Endodermal cell (in vitro differentiated cells): Measurements from ENCODE around the gene PAXIP1. TPM values are rescaled to one million over a fixed set of nuclear protein-coding genes. Genes with fewer than 3 reads are reported as not detected.

Source experiments
- DNase-seq: peaks from one replicate; pipeline ENCODE4 v3.0.0-alpha.2; 2017
- H3K27ac ChIP-seq: 2 replicates; pipeline ENCODE4 v1.5.1; 2013; ENCODE audit warnings: mild to moderate bottlenecking, low read depth, low read length, moderate library complexity
- H3K27me3 ChIP-seq: 2 replicates; pipeline ENCODE4 v1.6.1; 2013; ENCODE audit warnings: mild to moderate bottlenecking, low read length, moderate library complexity; ENCODE audit not compliant: insufficient read depth, control insufficient read depth, poor library complexity, severe bottlenecking
- H3K36me3 ChIP-seq: 2 replicates; pipeline ENCODE4 v1.7.0; 2013; ENCODE audit warnings: mild to moderate bottlenecking, low read length, moderate library complexity; ENCODE audit not compliant: control insufficient read depth, insufficient read depth
- H3K4me1 ChIP-seq: one replicate; pipeline ENCODE4 v1.7.0; 2013; ENCODE audit warnings: low read length; ENCODE audit not compliant: control insufficient read depth, insufficient read depth
- H3K4me3 ChIP-seq: 2 replicates; pipeline ENCODE4 v1.5.1; 2013; ENCODE audit warnings: mild to moderate bottlenecking, low read length, moderate library complexity
- H3K9ac ChIP-seq: 2 replicates; pipeline ENCODE4 v1.6.1; 2013; ENCODE audit warnings: mild to moderate bottlenecking, low read length, moderate library complexity; ENCODE audit not compliant: poor library complexity, severe bottlenecking; ENCODE audit errors: extremely low read depth
- H3K9me3 ChIP-seq: 2 replicates; pipeline ENCODE4 v1.6.1; 2013; ENCODE audit warnings: mild to moderate bottlenecking, low read length, moderate library complexity; ENCODE audit not compliant: control insufficient read depth
- H3K27ac Mint-ChIP-seq: 2 replicates; pipeline ENCODE4 v1.8.0; 2020; ENCODE audit warnings: mixed read lengths
- H3K27me3 Mint-ChIP-seq: 2 replicates; pipeline ENCODE4 v1.8.0; 2021; ENCODE audit warnings: mild to moderate bottlenecking, mixed read lengths; ENCODE audit not compliant: insufficient read depth
- H3K36me3 Mint-ChIP-seq: 2 replicates; pipeline ENCODE4 v1.8.0; 2020; ENCODE audit warnings: low read depth, mixed read lengths
- H3K4me1 Mint-ChIP-seq: 2 replicates; pipeline ENCODE4 v1.8.0; 2020; ENCODE audit warnings: mixed read lengths
- H3K4me3 Mint-ChIP-seq: 2 replicates; pipeline ENCODE4 v1.8.0; 2020; ENCODE audit warnings: mild to moderate bottlenecking, moderate library complexity, mixed read lengths
- H3K9me3 Mint-ChIP-seq: 2 replicates; pipeline ENCODE4 v1.8.0; 2020; ENCODE audit warnings: mild to moderate bottlenecking, mixed read lengths
- WGBS, 2 experiments: methylation state at CpG; one replicate each; pipeline versions ENCODE4 v1.1.5 to v1.1.7; 2013; ENCODE audit warnings: missing lambda C conversion rate in 2 of 2, mixed read lengths in 1 of 2; ENCODE audit not compliant: insufficient coverage in 1 of 2, insufficient read length in 1 of 2; 5-methylcytosine and 5-hydroxymethylcytosine counted together
- total RNA-seq, 2 donors: library from RNA; stranded (reverse); fragmentation: NEBNext Ultra II Directional in 1 of 2; extraction: Animal tissue kit (Norgen Biotek cat#: 25700) in 1 of 2; gene quantifications; 2 replicates in 1 of 2; 3 replicates in 1 of 2; pipeline ENCODE4 v1.2.1, GENCODE V29; 2021
- TF ChIP-seq, protein P1 (sequence below): fragments of 200-600 bp; sonication (generic); conservative IDR thresholded peaks from 2 replicates; pipeline ENCODE4 v1.5.0; 2021; ENCODE audit warnings: antibody characterized with exemption, mild to moderate bottlenecking

The PAXIP1 gene
- total RNA-seq, 2 donors from 2014 or later, result 33.4 to 35.0 TPM

DNA sequence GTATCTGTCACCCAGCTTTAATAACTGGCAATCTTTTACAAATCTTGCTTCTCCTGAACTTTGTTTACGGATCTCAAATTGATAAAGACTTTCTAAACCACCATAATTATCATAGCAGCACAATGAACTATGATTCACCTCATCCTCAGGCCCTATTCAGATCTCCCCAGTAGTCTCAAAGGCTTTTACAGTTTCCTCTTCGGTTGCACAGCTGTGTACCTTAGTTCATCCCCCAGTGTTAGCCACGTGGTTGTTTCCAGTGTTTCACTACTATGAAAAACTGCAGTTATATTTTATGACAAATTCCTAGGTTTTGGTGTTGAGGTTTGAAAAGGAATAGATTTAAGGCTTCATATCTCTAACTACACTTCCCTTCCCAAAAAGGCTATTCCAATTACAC is 24.9 kb downstream of the PAXIP1 start:
- no peak for DNase-seq
- H3K4me1 ChIP-seq, result no peaks in the 10 kb centered on the region
- Mint-ChIP-seq H3K27me3 (no peaks in the 10 kb centered on the region), H3K4me1 (no peaks in the 10 kb centered on the region), H3K36me3 (peaks cover 42% of the 10 kb centered on the region), H3K9me3 (peaks cover 1% of the 10 kb centered on the region), H3K4me3 (no peak overlapping the region), H3K27ac (no peak overlapping the region)
- H3K27me3 ChIP-seq, result no peaks in the 10 kb centered on the region
- H3K9ac ChIP-seq, result no peak overlapping the region
- H3K27ac ChIP-seq, result no peak overlapping the region
- TF ChIP-seq, protein P1, sequence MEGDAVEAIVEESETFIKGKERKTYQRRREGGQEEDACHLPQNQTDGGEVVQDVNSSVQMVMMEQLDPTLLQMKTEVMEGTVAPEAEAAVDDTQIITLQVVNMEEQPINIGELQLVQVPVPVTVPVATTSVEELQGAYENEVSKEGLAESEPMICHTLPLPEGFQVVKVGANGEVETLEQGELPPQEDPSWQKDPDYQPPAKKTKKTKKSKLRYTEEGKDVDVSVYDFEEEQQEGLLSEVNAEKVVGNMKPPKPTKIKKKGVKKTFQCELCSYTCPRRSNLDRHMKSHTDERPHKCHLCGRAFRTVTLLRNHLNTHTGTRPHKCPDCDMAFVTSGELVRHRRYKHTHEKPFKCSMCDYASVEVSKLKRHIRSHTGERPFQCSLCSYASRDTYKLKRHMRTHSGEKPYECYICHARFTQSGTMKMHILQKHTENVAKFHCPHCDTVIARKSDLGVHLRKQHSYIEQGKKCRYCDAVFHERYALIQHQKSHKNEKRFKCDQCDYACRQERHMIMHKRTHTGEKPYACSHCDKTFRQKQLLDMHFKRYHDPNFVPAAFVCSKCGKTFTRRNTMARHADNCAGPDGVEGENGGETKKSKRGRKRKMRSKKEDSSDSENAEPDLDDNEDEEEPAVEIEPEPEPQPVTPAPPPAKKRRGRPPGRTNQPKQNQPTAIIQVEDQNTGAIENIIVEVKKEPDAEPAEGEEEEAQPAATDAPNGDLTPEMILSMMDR, result no peak
- no peaks in the 10 kb centered on the region for H3K9me3 ChIP-seq
- peaks cover 77% of the 10 kb centered on the region for H3K36me3 ChIP-seq
- H3K4me3 ChIP-seq, result no peak overlapping the region
- WGBS, 2 experiments, result 91 to 100% methylated on average over 1 to 3 of the region's 3 CpGs

DNA sequence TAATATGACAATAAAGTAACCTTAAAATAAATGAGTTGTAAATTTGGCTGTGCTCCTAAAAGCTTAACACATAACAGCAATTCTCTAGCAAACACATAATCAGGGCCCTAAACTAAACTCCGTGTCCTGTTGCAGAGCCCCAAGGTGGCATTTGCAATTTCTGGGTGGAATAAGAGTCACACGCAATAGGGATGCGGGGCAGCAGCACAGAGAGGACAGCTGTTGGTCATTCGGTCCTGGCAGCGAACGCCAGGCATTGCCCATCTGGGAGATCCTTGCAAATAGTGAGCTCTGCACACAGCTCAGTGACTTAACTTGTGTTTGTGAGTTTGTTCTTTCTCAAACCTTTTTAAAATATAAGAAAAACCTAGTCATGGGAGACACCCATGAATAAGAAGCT is 25.7 kb downstream of the PAXIP1 start:
- H3K27ac ChIP-seq, result no peak overlapping the region
- no peak for DNase-seq
- H3K4me1 Mint-ChIP-seq, result no peaks in the 10 kb centered on the region
- peaks cover 49% of the 10 kb centered on the region for H3K36me3 Mint-ChIP-seq
- H3K4me3 Mint-ChIP-seq, result no peak overlapping the region
- no peaks in the 10 kb centered on the region for H3K4me1 ChIP-seq
- TF ChIP-seq, protein P1, result no peak
- H3K27ac Mint-ChIP-seq, result no peak overlapping the region
- WGBS, 2 experiments, result 84 to 96% methylated on average over 3 to 6 of the region's 6 CpGs
- H3K9me3 Mint-ChIP-seq, result peaks cover 1% of the 10 kb centered on the region
- H3K27me3 ChIP-seq, result no peaks in the 10 kb centered on the region
- H3K9ac ChIP-seq, result no peak overlapping the region
- H3K27me3 Mint-ChIP-seq, result no peaks in the 10 kb centered on the region
- peaks cover 74% of the 10 kb centered on the region for H3K36me3 ChIP-seq
- H3K9me3 ChIP-seq, result no peaks in the 10 kb centered on the region
- H3K4me3 ChIP-seq, result no peak overlapping the region

DNA sequence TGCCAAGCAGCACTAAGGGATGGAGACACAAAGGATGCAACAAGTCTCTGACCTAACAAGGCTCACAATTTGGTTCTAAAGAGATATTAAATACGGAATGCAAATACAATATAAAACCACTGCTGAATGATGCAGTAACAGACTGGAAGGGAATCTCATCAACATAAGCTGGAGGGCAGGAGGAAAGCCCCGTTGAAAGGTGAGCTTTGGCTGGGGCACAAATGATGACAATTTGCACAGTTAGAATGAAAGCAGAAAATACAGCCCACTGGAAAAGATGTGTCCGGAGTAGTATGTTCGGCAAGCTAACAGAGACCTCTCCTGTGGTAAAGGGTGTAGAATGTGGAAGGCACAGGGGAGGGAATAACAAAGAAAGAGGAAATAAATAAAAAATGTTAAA is 26.1 kb downstream of the PAXIP1 start:
- Histone ChIP-seq H3K36me3 (peaks cover 73% of the 10 kb centered on the region), H3K27me3 (no peaks in the 10 kb centered on the region), H3K9me3 (no peaks in the 10 kb centered on the region), H3K27ac (no peak overlapping the region), H3K4me1 (no peaks in the 10 kb centered on the region), H3K9ac (no peak overlapping the region), H3K4me3 (no peak overlapping the region)
- no peak overlapping the region for H3K27ac Mint-ChIP-seq
- no peak for DNase-seq
- peaks cover 1% of the 10 kb centered on the region for H3K9me3 Mint-ChIP-seq
- no peaks in the 10 kb centered on the region for H3K4me1 Mint-ChIP-seq
- H3K27me3 Mint-ChIP-seq, result no peaks in the 10 kb centered on the region
- peaks cover 49% of the 10 kb centered on the region for H3K36me3 Mint-ChIP-seq
- H3K4me3 Mint-ChIP-seq, result no peak overlapping the region
- TF ChIP-seq, protein P1, result no peak
- WGBS, 2 experiments, result 93 to 100% methylated on average over 2 to 4 of the region's 4 CpGs
